H9 (cell line): ENCODE data around the gene MTRR. TPM values are rescaled to one million over a fixed set of nuclear protein-coding genes. Genes with fewer than 3 reads are reported as not detected.

ENCODE experiments used
- DNase-seq: peaks from one replicate; pipeline ENCODE4 v3.0.0-alpha.2; 2017
- H2AFZ ChIP-seq: one replicate; pipeline ENCODE4 v1.6.1; 2013; ENCODE audit warnings: mild to moderate bottlenecking, low read length, control low read depth, moderate library complexity
- H2AK5ac ChIP-seq: 2 replicates; pipeline ENCODE4 v1.6.1; 2013; ENCODE audit warnings: low read length, control low read depth, mixed read lengths; ENCODE audit not compliant: insufficient read length
- H2BK120ac ChIP-seq: one replicate; pipeline ENCODE4 v1.6.1; 2013; ENCODE audit warnings: low read depth, mild to moderate bottlenecking, low read length, control low read depth, inconsistent platforms; ENCODE audit not compliant: poor library complexity, severe bottlenecking
- H2BK12ac ChIP-seq: 2 replicates; pipeline ENCODE4 v1.6.1; 2013; ENCODE audit warnings: low read length, control low read depth, mixed read lengths, low read depth; ENCODE audit not compliant: insufficient read length
- H2BK15ac ChIP-seq: 2 replicates; pipeline ENCODE4 v1.6.1; 2013; ENCODE audit warnings: low read depth, low read length, control low read depth
- H2BK20ac ChIP-seq: one replicate; pipeline ENCODE4 v1.6.1; 2013; ENCODE audit warnings: low read depth, mild to moderate bottlenecking, low read length, control low read depth, inconsistent platforms; ENCODE audit not compliant: poor library complexity, severe bottlenecking
- H2BK5ac ChIP-seq: 2 replicates; pipeline ENCODE4 v1.6.1; 2013; ENCODE audit warnings: low read length, control low read depth, mixed read lengths; ENCODE audit not compliant: insufficient read length
- H3K14ac ChIP-seq: 2 replicates; pipeline ENCODE4 v1.6.1; 2013; ENCODE audit warnings: low read length, control low read depth; ENCODE audit not compliant: insufficient read depth
- H3K18ac ChIP-seq: 2 replicates; pipeline ENCODE4 v1.6.1; 2013; ENCODE audit warnings: low read depth, mild to moderate bottlenecking, mixed read lengths, low read length, control low read depth; ENCODE audit not compliant: insufficient read length
- H3K23ac ChIP-seq: 2 replicates; pipeline ENCODE4 v1.6.1; 2013; ENCODE audit warnings: low read length, control low read depth, mixed read lengths, low read depth; ENCODE audit not compliant: insufficient read length
- H3K23me2 ChIP-seq: 2 replicates; pipeline ENCODE4 v1.6.1; 2013; ENCODE audit warnings: low read depth, mild to moderate bottlenecking, mixed read lengths, low read length, control low read depth; ENCODE audit not compliant: insufficient read length, poor library complexity, severe bottlenecking
- H3K27ac ChIP-seq: 2 replicates; pipeline ENCODE4 v1.5.1; 2013; ENCODE audit warnings: low read length, control low read depth, mixed read lengths, low read depth; ENCODE audit not compliant: insufficient read length
- H3K27me3 ChIP-seq: 2 replicates; pipeline ENCODE4 v1.6.1; 2013; ENCODE audit warnings: low read length, control low read depth, inconsistent platforms; ENCODE audit not compliant: insufficient read depth
- H3K4ac ChIP-seq: 2 replicates; pipeline ENCODE4 v1.6.1; 2013; ENCODE audit warnings: low read depth, mild to moderate bottlenecking, control low read depth, inconsistent platforms, low read length, moderate library complexity
- H3K4me1 ChIP-seq: 2 replicates; pipeline ENCODE4 v1.6.1; 2013; ENCODE audit warnings: low read length, control low read depth, inconsistent platforms; ENCODE audit not compliant: insufficient read depth
- H3K4me2 ChIP-seq: 2 replicates; pipeline ENCODE4 v1.6.1; 2013; ENCODE audit warnings: low read length, control low read depth, mixed read lengths; ENCODE audit not compliant: insufficient read length, insufficient read depth
- H3K56ac ChIP-seq: 2 replicates; pipeline ENCODE4 v1.6.1; 2013; ENCODE audit warnings: low read depth, mild to moderate bottlenecking, mixed read lengths, low read length, control low read depth; ENCODE audit not compliant: insufficient read length
- H3K79me1 ChIP-seq: 2 replicates; pipeline ENCODE4 v1.6.1; 2013; ENCODE audit warnings: low read depth, mild to moderate bottlenecking, moderate library complexity, low read length, control low read depth, inconsistent platforms; ENCODE audit not compliant: insufficient read depth, poor library complexity, severe bottlenecking
- H3K79me2 ChIP-seq: 2 replicates; pipeline ENCODE4 v1.6.1; 2013; ENCODE audit warnings: low read length, control low read depth, inconsistent platforms; ENCODE audit not compliant: insufficient read depth
- H3K9ac ChIP-seq: 2 replicates; pipeline ENCODE4 v1.6.1; 2013; ENCODE audit warnings: low read length, control low read depth, mixed read lengths; ENCODE audit not compliant: insufficient read length; ENCODE audit errors: extremely low read depth
- H3K9me3 ChIP-seq: one replicate; pipeline ENCODE4 v1.6.1; 2013; ENCODE audit warnings: low read depth, low read length, inconsistent platforms; ENCODE audit not compliant: control insufficient read depth
- H3T11ph ChIP-seq: one replicate; pipeline ENCODE4 v1.6.1; 2013; ENCODE audit warnings: mild to moderate bottlenecking, low read length, control low read depth, inconsistent platforms
- H4K20me1 ChIP-seq: one replicate; pipeline ENCODE4 v1.6.1; 2013; ENCODE audit not compliant: control insufficient read depth, insufficient read length, insufficient read depth
- H4K5ac ChIP-seq: 2 replicates; pipeline ENCODE4 v1.6.1; 2013; ENCODE audit warnings: low read depth, mild to moderate bottlenecking, mixed read lengths, low read length, control low read depth; ENCODE audit not compliant: insufficient read length
- H4K8ac ChIP-seq: replicated peaks from 2 replicates; pipeline ENCODE4 v1.6.1; 2013; ENCODE audit warnings: low read length, control low read depth, mixed read lengths, low read depth; ENCODE audit not compliant: insufficient read length
- H4K91ac ChIP-seq: 2 replicates; pipeline ENCODE4 v1.6.1; 2013; ENCODE audit warnings: low read depth, mild to moderate bottlenecking, moderate library complexity, mixed read lengths, low read length, control low read depth; ENCODE audit not compliant: insufficient read length
- H3K27ac Mint-ChIP-seq, 3 experiments: 2 replicates in 2 of 3; 3 replicates in 1 of 3; pipeline ENCODE4 v1.8.0; 2020 to 2021; ENCODE audit warnings: mixed read lengths in 3 of 3, mild to moderate bottlenecking in 1 of 3, moderate library complexity in 1 of 3
- H3K27me3 Mint-ChIP-seq: 2 replicates; pipeline ENCODE4 v1.8.0; 2021; ENCODE audit warnings: low read depth, mild to moderate bottlenecking, moderate library complexity, mixed read lengths
- H3K36me3 Mint-ChIP-seq, 3 experiments: 2 replicates in 2 of 3; 3 replicates in 1 of 3; pipeline ENCODE4 v1.8.0; 2020 to 2021; ENCODE audit warnings: low read depth in 3 of 3, mixed read lengths in 3 of 3; ENCODE audit not compliant: insufficient read depth in 1 of 3
- H3K4me1 Mint-ChIP-seq, 2 experiments: 2 replicates each; pipeline ENCODE4 v1.8.0; 2020; ENCODE audit warnings: mixed read lengths in 2 of 2
- H3K4me3 Mint-ChIP-seq, 2 experiments: 2 replicates in 1 of 2; 3 replicates in 1 of 2; pipeline ENCODE4 v1.8.0; 2020 to 2021; ENCODE audit warnings: mild to moderate bottlenecking in 2 of 2, mixed read lengths in 2 of 2, moderate library complexity in 1 of 2
- H3K9me3 Mint-ChIP-seq, 2 experiments: 2 replicates in 1 of 2; 3 replicates in 1 of 2; pipeline ENCODE4 v1.8.0; 2020; ENCODE audit warnings: mild to moderate bottlenecking in 2 of 2, mixed read lengths in 2 of 2, moderate library complexity in 1 of 2
- WGBS: extraction: QIAGEN DNeasy Blood & Tissue Kit; methylation state at CpG from one replicate; pipeline ENCODE4 v1.1.7; 2013; ENCODE audit warnings: missing lambda C conversion rate, low lambda C conversion rate, mixed read lengths; ENCODE audit not compliant: insufficient read length; ENCODE audit errors: extremely low coverage; 5-methylcytosine and 5-hydroxymethylcytosine counted together
- total RNA-seq: library from RNA; stranded (reverse); gene quantifications from 2 replicates; pipeline ENCODE4 v1.2.1, GENCODE V29; 2021
- TF ChIP-seq, protein P1 (sequence below): fragments of 200-600 bp; sonication (generic); conservative IDR thresholded peaks from 3 replicates; pipeline ENCODE4 v1.8.0; 2021; ENCODE audit warnings: antibody characterized with exemption, mild to moderate bottlenecking

The MTRR gene
- total RNA-seq, 1 experiment from 2014 or later: 66.0 TPM

DNA sequence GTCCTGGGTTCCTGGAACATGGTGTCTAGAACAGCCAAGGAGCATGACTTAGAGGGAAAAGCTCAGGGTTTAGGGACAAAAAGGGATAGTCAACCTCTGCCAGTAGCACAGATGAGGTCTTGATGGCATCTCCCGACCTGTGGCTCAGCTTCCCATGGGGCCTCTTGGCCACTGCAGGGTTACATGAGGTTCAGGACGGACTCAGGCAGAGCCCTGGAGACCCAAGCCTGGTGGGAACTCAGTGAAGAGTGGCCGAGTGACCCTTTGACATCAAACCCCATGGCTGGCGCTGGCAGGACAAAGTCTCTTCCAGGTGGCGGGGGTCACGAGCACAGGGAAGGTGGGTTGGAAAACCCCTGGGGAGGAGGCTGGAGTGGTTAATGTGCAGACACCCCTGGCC, 57.8 kb downstream of the MTRR start:
- Mint-ChIP-seq H3K27me3 (peaks cover 5% of the 10 kb centered on the region), H3K4me3 (no peak overlapping the region), H3K4me1 (peaks cover 0 to 2% of the 10 kb centered on the region in 2 experiments; a peak in 2 of 4 replicates), H3K9me3 (peaks cover 4 to 5% of the 10 kb centered on the region in 2 experiments; a peak in 3 of 5 replicates), H3K27ac (no peak overlapping the region), H3K36me3 (peaks cover 0 to 3% (median 2%) of the 10 kb centered on the region in 3 experiments; a peak in 1 of 7 replicates)
- Histone ChIP-seq H3K23ac (no peak overlapping the region), H4K91ac (no peak overlapping the region), H3K27me3 (no peaks in the 10 kb centered on the region), H3K4me1 (no peaks in the 10 kb centered on the region), H3K14ac (no peak overlapping the region), H2BK20ac (no peak overlapping the region), H3K56ac (no peak overlapping the region), H4K20me1 (no peaks in the 10 kb centered on the region), H3K9me3 (no peaks in the 10 kb centered on the region), H3K4me2 (no peak overlapping the region), H4K5ac (no peak overlapping the region), H2BK15ac (no peak overlapping the region), H2AFZ (no peak overlapping the region), H3K79me1 (no peaks in the 10 kb centered on the region), H3K79me2 (no peaks in the 10 kb centered on the region), H3K23me2 (no peaks in the 10 kb centered on the region), H2BK12ac (no peak overlapping the region), H3K9ac (no peak overlapping the region), H2BK5ac (no peak overlapping the region), H3K27ac (no peak overlapping the region), H3K18ac (no peak overlapping the region), H2AK5ac (no peak overlapping the region), H3T11ph (no peak overlapping the region), H3K4ac (no peak overlapping the region), H2BK120ac (no peak overlapping the region), H4K8ac (no peak overlapping the region)
- DNase-seq: no peak
- TF ChIP-seq, protein P1, sequence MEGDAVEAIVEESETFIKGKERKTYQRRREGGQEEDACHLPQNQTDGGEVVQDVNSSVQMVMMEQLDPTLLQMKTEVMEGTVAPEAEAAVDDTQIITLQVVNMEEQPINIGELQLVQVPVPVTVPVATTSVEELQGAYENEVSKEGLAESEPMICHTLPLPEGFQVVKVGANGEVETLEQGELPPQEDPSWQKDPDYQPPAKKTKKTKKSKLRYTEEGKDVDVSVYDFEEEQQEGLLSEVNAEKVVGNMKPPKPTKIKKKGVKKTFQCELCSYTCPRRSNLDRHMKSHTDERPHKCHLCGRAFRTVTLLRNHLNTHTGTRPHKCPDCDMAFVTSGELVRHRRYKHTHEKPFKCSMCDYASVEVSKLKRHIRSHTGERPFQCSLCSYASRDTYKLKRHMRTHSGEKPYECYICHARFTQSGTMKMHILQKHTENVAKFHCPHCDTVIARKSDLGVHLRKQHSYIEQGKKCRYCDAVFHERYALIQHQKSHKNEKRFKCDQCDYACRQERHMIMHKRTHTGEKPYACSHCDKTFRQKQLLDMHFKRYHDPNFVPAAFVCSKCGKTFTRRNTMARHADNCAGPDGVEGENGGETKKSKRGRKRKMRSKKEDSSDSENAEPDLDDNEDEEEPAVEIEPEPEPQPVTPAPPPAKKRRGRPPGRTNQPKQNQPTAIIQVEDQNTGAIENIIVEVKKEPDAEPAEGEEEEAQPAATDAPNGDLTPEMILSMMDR: no peak
- no CpG with 5 or more reads among the region's 6 CpGs for WGBS
